GM19035 (cell line): ENCODE results near the gene PWP1.

ENCODE experiments used
- ATAC-seq: cut with Tn5 transposase; IDR thresholded peaks from one replicate; pipeline ENCODE4 v1.9.1; 2021; ENCODE audit not compliant: unreplicated experiment

The PWP1 gene

GRCh38 chr12:107685360-107686248 lies at the start of gene PWP1:
Gene PWP1, plus strand, starts transcription at chr12:107685799. Its CDS starts 101 bp downstream, at chr12:107685900.
- ATAC-seq, result peak; percentile 90

- ATAC-seq, result no peak
These were observed 44.4 kb upstream of the PWP1 start for GRCh38 chr12:107641154-107641553.

GRCh38 chr12:107642240-107642639 lies 43.4 kb upstream of the PWP1 start:
- no peak for ATAC-seq

DNA sequence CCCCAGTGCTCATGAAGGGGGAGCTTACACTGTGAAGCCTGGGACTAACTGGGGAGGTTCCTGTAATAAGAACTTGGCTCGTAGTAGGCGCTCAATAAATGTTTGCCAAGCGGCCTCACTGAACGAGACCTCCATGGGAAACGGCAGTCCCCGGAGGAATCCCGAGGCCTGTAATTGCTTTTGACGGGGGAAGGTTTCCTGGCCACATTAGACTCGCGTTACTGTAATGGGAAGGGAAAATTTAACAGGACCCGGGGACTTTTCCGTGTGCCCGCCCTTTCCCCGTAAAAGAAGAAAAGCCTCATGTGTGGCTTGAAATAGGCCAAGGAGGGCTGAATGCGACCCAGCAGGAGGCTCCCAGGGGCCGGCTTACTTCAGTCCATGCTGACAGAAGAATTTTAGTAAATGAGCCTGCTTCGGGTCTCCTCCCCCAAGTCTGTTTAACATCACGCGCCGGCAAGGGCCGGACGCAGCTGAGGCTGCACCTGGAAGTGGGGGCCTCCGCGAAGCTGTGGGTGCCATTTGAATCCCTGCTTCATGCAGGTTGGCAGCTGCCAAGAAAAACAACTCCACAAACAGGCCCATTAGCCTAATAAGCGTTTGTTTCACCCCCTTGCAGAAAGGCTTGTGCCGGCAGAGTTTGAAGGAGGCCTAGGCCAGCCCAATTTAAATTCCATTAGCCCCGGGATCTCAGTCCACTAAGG lies 39.8 kb upstream of the PWP1 start:
- no peak for ATAC-seq

- no peak for ATAC-seq
These were observed 39.2 kb upstream of the PWP1 start for GRCh38 chr12:107646436-107646835.

DNA sequence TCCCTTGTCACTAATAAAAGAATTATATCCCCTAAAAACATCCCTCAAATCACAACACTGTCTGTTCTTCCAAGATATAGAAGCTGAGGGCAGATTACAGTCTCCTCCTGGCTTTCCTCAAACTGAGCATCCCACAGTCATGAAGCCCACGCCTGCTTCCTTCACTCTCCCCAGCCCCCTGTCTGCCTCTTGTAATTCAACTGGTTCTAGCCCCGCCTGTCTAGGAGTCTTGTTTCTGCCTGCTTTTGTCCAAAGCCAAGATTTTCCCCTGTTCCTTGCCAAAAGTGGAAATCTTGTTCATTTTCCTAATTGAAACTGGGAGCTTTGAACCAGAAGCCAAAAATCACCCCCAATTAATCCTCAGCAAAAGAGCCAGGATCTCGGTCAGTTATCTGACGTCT lies 35.9 kb upstream of the PWP1 start:
- ATAC-seq, result no peak

DNA sequence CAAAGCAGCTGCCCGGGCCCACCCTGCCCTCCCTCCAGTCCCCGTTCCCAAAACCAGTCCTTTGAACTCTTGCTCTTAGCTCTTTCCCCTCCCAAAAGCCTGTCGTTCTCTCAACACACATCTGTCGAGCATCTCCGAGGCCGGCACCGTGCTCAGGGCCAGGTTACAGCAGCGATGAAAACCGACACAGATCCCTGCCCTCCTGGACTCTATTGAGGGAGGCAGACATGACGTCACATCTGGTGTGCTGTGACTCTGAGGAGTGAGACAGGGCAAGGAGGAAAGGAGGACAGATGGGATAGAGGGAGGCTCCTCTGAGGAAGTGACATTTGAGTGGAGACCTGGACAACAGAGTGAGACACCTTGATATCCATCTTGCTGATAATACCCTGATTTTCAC lies 34.6 kb upstream of the PWP1 start:
- ATAC-seq, result no peak

DNA sequence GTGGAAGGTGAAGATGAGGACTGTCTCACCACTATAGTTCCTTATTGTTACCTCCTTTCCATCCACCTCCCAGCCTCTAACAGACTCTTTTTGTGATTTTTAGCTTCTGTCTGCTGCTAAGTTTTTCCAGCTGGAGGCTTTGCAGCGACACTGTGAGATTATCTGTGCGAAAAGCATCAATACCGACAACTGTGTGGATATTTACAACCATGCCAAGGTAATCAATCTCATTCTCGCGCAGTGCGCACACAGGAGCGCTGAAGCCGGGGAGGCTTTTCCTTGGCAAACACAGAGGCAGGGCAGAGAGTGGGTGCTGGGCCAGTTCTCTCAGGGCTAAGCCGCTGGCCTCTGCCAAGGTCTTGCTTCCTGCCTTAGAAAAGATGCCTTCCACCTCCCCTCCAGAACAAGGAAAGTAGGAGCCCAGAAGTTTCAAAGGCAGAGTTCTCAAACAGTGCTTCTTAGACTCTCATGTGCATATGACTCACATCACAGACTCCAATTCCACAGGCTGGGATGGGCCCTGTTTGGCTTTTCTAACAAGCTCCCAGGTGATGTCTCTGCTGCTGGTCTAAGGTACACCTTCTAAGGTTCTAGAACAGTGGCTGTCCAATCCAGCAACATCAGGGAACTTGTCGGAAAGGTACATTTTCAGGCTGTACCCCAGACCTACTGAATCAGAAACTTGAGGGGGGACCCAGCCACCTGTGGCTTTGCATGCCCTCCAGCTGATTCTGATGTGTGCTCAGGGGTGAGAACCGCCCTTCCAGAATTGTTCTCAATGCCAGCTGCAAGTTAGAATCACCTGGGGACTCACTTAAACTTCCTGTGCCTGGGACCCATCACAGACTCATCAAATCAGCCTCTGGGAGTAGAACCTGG lies 33.8 kb upstream of the PWP1 start:
- ATAC-seq, result no peak

- no peak for ATAC-seq
These were observed 32.1 kb upstream of the PWP1 start for GRCh38 chr12:107653519-107653918.

DNA sequence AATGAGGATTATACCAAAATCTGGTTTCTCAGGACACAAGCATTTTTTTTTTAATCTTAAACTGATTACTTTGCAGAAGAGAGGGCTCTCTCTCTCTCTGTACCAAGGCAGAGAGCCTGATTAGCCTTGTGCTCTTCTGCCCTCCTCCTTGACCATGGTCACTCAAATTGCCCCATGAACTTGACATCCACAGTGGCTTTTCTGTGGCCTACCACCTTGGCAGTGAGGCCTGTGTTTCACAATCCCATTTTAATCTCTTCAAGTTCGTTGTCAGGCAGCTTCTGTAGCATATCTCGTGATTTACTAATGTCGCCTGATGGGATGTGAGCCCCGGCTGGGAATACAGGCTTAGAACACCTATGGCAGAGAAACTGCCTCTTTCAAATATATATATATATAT lies 30.7 kb upstream of the PWP1 start:
- no peak for ATAC-seq

DNA sequence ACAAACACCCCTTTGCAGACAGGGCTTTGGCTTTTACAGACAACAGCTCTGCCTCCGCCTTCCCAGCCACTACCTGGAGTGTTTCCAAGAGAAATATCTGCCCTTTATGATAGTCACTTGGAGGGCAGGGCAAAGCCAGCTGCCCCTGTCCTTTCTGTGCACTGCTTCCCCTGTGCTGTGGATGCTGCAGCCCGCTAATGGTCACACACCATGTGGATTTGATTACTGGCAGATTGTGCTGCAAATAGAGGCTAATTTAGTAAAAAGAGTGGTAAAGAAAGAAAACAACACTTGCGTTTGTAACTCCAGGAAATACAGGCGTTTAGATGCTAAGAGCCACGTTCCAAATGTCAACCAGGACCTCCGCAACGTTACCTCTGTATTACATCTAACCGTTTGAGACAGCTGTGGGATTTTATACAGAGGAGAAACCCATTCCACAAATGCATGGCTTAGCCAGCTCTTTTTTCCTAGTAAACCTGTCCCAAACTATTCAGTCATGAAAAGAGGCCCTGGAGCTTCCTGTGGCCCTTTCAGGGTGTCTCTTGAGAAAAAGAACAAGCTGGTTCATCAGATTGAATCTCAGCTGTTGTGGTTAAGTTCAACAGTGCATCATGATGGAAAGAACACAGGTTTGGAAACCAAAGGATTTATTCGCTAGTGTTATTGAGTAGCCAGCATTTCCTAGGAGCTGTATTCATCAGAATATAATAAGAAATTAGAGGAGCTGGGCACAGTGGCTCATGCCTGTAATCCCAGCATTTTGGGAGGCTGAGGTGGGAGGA lies 30.1 kb upstream of the PWP1 start:
- ATAC-seq, result no peak

DNA sequence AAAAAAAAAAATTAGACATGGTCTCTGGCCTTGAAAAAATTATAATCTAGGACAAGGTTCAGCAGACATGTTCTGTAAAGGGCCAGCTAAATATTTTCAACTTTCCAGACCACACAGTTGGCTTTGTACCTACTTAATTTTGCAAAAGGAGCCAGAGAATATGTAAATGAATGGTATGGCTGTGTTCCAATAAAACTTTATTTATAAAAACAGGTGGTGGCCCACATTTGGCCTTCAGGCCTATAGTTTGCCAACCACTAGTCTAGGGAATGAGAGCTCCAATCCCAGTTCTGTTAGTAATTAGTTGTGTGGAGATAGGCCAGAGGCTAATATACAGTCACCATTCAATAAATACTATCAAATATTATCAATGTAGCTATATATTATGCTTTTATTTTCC lies 29.3 kb upstream of the PWP1 start:
- no peak for ATAC-seq

DNA sequence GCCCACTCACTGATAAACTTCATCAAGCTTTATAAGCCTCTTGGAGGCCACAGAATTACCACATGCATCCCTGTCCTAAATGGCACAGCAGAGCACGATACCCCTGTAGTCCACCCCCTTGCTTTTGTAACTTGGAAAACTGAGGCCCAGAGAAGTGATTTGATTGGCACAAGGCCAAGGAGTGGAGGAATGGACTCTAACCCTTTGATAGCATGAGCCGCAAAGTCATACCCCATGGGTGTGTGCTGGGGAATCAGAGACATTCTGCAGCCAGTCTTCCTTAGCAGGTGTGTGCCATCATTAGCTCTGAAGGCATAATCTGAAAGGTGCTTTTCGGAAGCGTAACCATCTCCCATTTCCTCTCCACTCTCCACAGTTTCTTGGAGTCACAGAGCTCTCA lies 28.5 kb upstream of the PWP1 start:
- no peak for ATAC-seq

DNA sequence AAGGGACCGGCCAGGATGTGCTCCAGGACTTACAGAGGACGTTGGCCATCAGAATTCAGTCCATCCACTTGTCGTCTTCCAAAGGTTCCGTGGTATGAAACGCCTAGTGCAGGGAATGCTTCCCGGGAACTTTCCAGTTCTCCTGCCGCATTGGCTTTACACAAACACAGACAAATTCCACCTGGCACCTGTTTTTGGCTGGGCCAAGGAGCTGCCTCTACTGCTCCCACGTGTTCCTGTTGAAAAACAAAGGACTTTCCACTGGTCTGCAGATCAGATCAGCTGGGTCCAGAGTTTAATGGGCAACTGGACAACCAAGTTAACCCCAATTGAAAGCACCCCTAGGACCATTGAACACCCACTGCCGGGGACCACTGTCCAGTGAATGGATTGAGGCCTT lies 28.0 kb upstream of the PWP1 start:
- no peak for ATAC-seq

GRCh38 chr12:107660235-107660634 lies 25.4 kb upstream of the PWP1 start:
- ATAC-seq, result no peak

DNA sequence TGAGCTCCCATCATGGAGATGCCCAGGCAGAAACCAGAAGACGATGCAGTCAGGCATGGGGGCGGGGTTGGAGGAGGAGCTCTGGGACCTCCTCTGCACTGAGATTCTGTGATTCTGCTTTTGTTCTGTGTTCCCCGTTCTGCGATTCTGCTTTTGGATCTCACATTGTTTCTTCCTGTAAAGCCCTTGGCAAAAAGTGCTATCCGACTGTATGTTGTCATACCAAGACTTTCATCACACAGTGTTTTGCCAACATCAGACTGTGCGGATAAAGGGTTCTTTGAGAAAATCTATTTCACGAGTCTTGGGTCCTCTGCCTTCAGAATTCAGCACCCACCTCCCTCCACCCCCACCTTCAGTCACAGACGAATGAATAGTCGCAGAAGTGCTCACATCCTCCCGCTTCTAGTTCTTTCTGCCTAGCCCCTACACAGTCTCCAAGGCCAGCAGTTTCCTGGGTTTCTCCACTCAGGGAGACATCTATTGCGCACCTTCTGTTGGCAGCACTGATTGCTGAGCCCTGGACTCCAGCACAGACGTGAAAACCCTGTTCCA lies 24.7 kb upstream of the PWP1 start:
- no peak for ATAC-seq

DNA sequence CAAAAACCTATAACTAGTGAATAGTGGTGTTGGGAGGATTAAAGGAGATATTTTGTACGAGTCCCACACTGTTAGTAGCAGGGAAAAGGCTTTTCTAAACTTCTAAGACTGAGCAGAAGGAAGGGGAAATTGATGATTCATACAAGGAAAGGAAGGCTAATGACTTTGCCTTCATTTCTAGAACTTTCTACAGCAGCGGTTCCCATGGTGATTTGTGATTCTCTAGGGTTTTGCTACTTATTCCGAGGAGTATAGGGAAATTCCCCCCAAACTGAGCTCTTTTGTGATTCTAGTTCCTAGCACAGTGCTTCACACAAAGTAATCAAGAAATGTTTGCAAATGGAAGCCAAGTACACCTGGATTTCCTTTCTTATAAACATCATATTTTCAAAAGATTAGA lies 23.8 kb upstream of the PWP1 start:
- no peak for ATAC-seq

- no peak for ATAC-seq
These were observed 23.1 kb upstream of the PWP1 start for GRCh38 chr12:107662484-107662883.

DNA sequence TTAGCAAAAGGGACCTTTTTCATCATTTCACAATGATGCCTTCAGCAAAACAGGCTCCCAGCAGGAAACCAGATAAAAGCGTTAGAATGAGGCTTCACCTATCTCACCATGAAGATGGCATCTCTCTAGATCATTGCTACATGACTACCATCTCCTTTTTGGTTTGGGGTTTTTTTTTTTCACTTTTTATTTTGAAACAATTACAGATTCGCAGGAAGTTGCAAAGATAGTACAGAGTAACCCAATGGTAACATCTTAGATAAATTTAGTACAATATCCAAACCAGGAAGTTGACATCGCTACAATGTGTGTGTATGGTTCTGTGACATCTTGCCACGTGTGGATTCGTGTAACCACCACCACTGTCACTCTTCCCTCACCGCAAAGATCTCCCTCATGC lies 22.3 kb upstream of the PWP1 start:
- no peak for ATAC-seq

DNA sequence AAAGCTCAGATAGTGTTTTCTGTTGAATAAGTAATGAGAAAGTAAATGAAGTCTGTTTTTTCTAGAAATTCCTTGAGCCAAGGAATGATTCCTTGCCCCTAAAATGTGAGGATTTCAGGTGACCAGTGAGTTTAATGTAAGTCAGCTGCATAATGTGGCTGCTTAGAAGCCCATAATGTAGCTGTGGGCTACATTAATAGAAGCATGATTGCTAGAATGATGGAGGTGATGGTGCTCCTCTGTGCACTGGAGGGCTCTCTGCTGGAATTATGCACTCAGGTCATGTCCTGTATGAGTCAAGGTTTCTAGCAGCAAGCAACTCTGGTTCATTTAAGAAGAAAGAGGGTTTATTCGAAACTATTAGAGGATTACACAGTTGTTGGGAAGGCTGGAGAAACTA lies 19.6 kb upstream of the PWP1 start:
- ATAC-seq, result no peak
